NCI-H1092 treated with DMSO at 0.1 percent for 48 hours (cell line): Measurements from ENCODE around the gene ACADS.

Experiments
- DNase-seq: peaks from one replicate; lab custom pipeline; 2025; lab: John Stamatoyannopoulos, UW

ACADS gene

DNA sequence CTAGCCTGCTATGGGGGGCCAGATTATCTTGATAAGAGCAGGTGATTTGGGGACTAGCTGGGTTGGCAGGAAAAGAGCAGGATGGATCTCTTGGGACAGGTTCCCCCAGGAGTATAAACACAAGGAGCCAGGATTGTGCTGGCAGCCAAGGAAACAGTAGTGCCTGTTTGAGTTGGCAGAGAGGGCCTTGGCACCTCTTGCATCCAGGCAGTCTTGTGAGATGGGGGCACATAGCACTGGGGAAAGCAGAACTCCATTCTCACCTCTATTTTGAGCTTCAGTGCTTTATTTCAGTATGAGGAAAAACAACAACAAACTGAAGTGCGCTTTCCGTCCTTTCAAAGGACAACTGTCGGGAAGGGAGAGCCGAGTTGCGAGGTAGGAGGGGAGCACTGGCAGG, 24.7 kb upstream of the ACADS start:
- DNase-seq = no peak

DNA sequence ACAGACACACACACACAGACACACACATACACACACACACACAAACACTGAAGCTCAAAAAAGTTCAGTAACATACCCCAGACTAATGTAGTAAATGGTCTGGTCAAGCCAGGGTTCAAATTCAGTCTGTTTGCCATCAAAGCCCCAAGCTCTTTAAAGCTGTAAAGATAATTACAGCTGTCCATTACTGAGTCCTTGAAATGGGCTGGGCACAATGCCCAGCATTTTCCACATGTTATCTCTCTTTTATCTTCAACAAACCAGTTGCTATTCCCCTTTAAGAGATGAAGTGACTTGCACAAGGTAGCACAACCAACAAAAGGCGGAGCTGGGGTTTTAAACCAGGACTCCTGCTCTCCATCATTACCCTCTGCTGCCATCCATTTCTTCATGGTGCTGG, 23.0 kb upstream of the ACADS start:
- DNase-seq = peak; percentile 30

DNA sequence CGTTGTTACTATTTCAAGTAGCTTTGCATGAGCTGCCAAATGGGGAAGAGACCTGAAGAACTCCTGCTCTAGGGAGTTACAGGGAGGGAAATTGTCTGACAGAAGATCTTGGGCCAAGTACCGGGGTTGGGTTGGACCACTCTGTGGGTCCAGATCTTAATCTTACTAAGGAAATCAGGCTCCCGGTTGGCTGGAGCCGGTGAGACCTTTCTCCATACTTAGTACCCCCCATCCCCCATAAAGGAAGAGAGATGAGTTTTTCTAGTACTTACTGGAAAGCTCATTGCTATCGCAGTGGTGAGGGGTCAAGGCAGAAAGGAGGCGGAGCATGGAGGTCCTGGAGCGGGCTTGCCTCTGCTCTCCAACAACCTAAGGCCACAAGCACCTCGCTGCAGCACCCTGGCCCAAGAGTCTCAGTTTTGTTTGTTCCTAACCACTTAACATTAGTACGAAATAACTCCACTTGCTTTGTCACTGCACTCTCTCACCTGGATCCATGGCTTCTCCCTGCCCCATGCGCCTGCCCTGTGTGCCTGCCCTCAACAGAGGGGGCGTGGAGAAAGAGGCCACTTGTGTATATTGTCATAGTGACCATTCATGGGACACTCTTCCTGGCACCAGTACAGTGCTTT, 22.2 kb upstream of the ACADS start:
- no peak for DNase-seq

GRCh38 chr12:120705618-120706017, 20.0 kb upstream of the ACADS start:
- no peak for DNase-seq

- no peak for DNase-seq
These were observed 19.6 kb upstream of the ACADS start for GRCh38 chr12:120706029-120706428.

GRCh38 chr12:120708651-120709050, 17.0 kb upstream of the ACADS start:
- no peak for DNase-seq

GRCh38 chr12:120710031-120710804, 15.4 kb upstream of the ACADS start, which contains the start of gene UNC119B:
UNC119B (plus strand) TSS chr12:120710458; CDS start chr12:120710475, 17 bp downstream.
- DNase-seq = peak; percentile 17

- DNase-seq = no peak
These were observed 14.8 kb upstream of the ACADS start for GRCh38 chr12:120710805-120711296.

GRCh38 chr12:120711411-120711810, 14.2 kb upstream of the ACADS start:
- DNase-seq = no peak

DNA sequence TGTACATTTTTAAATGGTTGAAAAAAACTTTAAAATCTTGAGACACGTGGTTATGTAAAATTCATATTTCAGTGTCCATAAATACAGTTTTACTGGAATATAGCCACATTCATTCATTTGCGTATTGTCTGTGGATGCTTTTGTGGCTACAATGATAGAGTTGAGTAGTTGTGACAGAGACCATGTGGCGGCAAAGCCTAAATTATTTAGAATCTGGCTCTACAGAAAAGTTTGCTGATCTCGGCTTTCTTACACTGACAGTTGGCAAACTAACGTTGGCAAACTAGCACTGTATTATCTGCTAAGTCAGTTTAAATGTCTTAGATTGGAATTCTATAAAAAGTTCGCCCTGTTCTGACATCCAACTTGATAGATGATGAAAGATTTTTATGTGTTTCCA, 13.0 kb upstream of the ACADS start:
- no peak for DNase-seq

GRCh38 chr12:120713861-120714482, 11.7 kb upstream of the ACADS start:
- peak; percentile 38 for DNase-seq

DNA sequence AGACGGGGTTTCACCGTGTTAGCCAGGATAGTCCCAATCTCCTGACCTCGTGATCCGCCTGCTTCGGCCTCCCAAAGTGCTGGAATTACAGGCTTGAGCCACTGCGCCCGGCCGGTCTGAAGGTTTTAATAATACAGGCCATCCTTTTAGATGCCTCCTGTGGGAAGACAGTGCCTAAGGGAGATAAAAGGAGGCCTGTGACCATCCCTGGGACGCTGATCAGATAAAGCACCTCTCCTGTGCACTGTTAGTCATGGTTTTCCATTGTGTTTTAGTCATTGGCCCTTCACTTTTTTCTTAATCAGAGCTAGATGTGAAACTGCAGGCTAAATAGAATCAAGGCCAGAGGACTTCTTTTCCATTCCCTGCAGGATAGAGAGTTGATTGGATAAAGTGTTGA, 7.6 kb upstream of the ACADS start:
- DNase-seq = no peak

- DNase-seq = no peak
These were observed 6.6 kb upstream of the ACADS start for GRCh38 chr12:120719072-120719471.

DNA sequence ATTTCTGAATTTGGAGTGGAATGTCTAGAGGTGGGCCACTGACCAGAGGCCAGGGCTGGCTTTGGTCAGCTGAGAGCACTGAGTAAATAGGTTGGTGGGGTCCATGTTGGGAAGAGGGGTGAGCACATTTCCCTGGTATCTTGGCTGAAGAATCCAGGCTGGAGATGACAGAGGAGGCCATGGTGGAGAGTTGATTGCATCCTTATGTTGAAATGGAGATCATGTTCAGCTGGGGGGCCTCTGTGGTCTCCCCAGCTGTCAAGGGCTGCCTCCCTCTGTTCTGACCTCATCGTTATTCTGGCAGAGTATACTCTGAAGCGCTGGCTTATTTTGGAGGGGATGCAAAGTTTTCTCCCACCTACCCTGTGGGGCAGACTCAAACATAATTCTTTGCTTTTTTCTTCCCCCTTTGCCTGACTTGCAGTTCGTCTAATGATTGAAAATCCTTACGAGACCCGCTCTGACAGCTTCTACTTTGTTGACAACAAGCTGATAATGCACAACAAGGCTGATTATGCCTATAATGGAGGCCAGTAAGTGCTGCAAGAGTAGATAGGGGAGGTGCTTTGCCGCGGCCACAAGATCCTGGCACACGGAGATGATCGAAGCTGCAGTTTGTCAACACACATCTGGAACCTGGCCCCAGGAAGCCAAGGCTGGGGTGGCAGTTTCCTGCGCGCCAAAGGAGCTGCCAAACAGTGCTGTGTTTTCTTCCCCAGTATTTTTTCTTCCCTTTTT, 6.0 kb upstream of the ACADS start:
- DNase-seq = no peak

- no peak for DNase-seq
These were observed 5.2 kb upstream of the ACADS start for GRCh38 chr12:120720234-120720986.

DNA sequence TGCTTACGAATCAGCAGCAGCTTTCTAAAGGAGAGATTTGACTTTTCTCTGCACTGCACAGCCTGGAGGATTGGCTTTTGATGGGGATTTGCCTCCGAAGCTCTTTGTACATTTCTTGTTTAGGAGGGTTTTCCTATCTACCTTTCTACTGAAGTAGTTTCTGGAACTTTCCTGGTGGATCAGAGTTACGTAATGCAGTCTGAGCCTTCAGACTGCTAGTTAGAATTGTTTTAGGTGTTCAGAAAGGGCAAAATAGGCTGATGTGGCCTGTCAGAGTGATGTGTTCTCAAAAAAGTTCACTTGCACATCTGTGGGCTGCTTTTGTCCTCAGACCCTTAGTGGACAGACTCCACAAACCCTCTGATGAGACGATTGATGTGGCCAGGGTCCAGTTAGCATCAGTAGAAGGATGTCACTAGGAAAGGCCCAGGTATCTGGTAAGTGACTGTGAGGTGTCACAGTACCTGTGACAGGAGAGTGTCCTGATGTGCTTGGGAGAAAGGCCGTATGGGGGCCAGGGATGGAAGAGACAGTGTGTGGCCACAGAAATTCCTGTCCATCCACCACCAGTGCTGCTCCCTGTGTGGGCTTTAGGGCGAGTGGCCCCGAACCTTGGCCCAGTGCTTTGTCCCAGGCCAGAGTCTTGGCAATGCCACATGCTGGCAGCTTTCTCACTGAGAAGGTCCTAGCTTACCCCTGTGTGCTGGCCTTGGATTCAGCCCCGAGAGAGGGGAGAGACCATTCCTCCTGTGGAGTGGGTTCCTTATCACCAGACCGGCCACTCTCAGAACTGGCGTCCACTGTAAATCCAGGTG, 4.4 kb upstream of the ACADS start:
- DNase-seq = no peak

- no peak for DNase-seq
These were observed 3.8 kb upstream of the ACADS start for GRCh38 chr12:120721866-120722265.

DNA sequence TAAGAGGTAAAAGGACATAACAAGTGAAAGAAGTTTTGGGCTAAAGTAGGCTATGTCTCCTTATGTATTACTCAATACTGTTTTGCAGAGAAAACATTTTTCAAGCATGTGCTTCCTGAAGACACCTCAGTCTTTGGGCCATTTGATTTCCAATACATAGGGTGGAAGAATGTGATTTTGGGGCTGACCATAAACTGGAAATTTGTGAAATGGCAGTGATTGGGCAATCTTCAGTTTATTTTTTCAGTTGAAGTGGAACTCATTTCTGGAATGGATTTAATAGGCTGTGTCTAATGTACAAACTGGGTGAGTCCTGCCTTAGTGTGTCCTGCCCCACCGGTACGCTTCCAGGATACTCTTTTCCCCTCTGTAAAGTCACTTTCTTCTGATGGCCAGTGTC, 2.8 kb upstream of the ACADS start:
- DNase-seq = no peak

DNA sequence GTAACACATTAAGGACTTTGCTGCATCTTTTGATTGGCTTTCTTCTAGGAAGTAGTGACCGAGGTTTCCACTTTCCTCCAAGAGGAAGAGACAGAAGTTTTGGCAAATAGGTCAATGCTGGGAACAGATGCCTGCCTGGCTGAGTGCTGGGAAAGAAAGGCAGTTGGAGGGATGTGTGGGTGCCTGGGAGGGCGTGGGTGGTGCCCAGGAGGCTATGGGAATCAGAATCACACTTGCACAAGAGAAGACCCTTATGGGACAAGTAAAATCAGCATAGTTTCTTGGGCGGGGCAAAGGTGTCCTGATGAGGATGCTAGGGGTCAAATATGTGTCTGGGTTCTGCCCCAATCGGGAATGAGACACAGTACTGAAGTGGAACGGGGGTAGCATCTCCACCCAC, 906 bp upstream of the ACADS start:
- no peak for DNase-seq

- peak; percentile 53 for DNase-seq
These were observed 421 bp upstream of the ACADS start for GRCh38 chr12:120725151-120725658.

DNA sequence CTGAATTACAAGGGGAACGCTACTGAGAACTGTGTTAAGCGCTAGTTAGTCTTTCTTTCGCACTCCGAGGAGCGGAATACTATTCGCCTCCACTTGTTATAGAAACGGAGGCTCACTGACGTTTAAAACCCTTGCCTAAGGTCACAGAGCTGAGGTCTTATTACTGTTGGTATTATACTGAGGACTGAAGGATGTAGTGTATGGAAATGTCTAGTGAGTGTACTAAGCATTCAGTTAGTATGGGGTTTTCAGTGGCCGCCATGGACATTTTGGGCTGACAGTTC, 826 bp downstream of the ACADS start:
- no peak for DNase-seq
